NCI-H1436 (cell line): ENCODE measurements around the gene APRT.
"Not testable (repeated sequence)": the region's sequence is repeated elsewhere in the genome, so short reads cannot be mapped to it uniquely, and the experiment has no call there.

ENCODE experiments used
- DNase-seq: peaks from one replicate; lab custom pipeline; 2025; lab: John Stamatoyannopoulos, UW

The APRT gene

DNA sequence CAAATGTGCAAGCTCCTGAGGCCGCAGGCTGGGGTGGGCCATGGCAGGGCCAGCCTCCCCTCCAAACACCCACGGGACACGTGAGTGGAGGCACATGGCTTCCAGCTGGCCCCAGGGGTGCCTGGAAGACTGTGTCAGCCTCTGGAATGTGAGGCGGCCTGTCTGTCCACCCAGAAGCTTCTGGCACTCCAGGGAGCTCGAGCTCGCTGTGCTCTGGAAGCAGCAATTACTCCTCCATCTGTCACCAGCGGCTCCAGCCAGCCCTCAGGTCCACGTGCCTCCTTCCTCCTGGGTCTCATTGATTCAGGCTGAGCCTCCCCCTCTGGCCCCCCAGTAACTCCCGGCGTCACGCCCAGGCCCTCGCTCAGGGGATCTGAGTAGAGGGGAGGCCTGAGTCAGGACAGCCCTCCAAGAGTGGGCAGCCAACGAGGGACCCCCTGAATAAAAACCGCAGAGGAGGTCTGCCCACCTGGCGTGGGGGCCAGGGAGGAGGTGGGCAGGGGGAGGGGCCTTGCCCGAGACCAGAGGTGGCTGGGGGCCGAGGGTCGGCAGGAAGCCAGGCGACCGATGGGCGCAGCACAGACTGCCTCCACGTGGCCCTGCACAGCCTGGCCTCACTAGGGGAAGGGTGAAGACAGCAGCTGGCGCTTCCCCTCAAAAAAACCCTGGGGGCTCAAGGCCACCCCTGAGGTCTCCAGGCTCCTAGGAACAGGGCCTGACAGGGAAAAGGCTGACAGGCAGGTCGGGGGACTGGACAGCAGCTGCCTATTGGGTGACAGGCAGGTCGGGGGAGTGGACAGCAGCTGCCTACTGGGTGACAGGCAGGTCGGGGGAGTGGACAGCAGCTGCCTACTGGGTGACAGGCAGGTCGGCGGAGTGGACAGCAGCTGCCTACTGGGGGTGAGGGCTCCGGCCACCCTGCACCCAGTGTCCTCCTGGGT, 38.6 kb downstream of the APRT start:
- no peak for DNase-seq

DNA sequence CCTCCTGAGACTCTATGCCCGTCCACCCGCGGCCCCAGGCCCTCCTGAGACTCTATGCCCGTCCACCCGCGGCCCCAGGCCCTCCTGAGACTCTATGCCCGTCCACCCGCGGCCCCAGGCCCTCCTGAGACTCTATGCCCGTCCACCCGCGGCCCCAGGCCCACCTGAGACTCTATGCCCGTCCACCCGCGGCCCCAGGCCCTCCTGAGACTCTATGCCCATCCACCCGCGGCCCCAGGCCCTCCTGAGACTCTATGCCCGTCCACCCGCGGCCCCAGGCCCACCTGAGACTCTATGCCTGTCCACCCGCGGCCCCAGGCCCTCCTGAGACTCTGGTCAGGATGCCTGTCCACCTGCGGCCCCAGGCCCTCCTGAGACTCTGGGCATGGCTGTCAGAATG, 39.9 kb downstream of the APRT start:
- not testable (repeated sequence) for DNase-seq

DNA sequence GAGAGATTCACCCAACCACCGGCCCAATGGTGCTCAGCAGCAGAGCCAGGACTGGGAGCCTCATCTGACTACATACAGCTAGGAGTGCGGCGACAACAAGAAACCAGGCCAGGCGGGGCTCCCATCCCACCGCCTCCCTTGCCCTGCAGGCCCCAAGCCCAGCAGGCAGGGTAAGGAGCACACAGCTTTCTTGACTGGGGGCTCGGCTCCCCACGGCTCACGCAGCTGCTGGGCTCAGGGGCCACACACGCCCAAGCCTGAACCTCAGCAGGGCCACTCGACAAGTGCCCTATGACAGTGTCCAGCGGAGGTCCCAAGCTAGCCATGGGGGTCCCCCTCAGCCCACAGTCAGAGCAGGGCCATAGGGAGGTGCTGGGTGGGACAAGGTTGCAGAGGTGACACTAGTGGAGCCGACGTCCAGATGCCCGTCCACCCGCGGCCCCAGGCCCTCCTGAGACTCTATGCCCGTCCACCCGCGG, 40.4 kb downstream of the APRT start:
- DNase-seq: no peak

DNA sequence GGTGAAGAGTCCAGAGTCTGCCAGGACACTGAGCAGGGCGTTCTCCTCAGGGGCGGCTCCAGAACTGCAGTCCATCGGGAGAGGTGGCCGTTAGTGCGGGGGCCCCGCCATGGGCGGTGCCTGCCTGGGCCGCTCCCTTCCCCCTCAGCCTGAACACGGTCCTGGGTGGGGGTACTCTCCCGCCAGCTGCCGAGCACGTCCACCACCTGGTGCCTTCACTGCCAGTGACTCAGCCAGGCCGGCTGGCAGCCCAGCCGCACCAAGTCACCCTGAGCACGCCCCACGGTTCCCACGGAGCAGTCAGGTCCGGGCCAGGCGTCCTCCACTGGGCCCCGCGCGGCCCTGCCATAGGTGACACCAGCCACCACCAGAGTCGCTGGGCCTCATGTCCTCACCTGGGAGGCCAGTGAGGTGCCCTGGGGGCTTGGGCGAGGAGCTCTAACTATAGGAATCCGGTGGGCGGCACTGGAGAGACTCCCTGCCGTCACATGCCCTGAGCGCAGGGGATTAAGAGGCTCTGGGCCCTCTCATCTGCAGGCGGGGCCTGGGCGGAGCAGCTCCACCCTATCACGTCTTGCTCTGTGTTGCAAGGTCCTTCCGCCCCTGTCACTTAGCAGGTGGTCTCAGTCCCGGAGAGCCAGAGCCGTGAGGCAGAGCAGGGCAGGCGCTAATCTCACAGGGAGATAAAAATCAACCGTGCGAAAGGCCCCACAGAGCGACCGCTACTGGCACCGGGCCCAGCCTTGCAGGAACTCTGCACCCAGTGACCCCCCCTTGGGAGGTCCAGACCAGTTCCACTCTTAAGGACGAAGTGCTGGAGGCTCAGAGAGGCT, 41.1 kb downstream of the APRT start:
- no peak for DNase-seq

DNA sequence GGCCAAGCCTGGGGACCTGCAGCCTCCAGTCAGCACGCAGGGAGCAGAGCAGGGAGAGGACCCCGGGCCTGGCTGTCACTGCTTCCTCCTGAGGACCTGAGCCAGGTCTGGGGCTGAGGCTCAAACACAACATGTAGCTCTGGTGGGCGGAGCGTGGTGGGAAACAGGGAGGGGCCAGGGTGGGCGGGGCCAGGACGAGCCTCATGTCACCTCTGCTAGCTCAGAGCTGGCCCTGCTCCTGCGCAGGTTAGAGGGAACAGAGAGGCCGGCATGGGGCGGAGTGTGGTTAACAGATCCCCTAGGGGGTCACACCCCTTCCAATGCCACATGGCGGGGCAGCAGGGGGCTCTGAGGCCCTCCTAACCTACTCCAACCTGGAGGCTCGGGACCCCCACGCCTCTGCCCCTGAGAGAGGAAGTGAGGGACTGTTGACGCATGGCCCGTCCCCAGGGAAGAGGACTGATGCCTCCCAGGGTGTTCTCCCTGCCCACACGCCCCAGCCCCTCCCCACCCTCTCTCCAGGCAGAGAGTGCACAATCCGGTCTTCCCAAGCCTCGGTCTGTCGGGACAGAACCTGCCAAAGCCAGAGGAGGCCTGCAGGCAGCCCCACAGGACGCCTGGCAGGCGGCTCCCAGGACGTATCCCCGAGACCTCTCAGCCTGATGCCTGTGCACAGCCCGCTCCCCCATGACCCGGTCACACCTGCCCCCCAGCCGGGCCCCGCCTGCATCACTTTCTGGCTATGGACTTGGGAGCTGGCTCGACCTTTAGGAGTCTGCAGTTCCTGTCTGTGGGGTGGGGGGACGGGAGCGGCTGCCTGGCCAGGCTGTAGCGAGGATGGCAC, 41.9 kb downstream of the APRT start:
- peak; percentile 51 for DNase-seq

DNA sequence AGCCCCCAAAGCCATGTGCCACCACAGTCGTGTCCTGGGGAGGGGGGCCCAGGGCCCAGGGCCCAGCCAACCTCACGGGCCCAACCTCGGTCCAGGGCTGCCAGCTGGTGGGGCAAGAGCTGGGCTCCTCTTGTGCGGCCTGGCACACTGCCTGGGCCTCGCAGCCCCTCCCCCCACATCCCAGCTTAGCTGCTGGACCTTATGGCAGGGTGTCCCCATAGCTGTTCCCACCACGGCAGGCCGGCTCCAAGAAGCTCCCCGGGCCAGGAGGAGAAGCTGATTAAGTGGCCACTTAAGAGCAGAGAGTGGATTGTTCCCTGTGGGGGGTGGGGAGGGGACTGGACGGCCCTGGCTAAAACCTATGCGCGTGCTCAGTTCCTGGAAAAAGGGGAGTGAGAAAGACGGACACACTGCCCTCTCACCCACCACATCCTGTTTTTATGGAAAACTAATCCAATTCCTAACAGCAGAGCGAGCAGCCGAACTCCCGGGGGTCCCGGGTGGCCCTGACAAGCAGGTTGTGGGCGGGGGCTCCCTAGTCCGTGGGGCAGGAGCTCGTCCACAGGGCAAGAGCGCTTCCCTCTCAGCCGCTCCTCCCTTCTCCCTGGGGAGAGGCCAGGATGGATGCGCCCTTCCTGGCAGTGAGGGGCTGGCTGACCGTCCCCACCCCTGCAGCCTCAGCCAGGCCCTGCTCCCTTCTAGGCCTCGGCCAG, 43.5 kb downstream of the APRT start:
- DNase-seq: no peak

DNA sequence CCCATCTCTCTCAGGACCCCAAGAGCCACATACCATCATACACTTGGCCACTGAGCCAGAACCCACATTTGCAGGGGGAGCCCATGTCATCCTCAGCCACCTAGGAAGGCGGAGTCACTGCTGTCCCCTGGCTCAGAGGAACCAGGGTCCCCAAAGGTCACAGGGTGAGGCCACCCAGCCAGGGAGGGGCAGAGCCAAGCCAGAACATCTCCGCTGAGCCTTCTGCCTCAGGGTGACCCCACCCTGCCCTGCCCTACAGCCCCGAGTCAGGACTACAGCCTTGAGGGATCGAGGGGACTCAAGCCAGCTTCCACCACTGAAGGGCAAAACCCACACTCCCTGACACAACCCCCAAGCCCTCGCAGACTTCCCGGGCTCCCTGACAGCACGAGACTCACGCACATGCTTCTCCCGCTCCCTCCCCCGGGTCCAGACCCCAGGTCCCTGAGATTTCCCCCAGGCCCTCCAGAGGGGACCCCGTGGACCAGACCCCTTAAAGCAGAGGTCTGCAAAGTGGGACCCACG, 44.1 kb downstream of the APRT start:
- DNase-seq: no peak

DNA sequence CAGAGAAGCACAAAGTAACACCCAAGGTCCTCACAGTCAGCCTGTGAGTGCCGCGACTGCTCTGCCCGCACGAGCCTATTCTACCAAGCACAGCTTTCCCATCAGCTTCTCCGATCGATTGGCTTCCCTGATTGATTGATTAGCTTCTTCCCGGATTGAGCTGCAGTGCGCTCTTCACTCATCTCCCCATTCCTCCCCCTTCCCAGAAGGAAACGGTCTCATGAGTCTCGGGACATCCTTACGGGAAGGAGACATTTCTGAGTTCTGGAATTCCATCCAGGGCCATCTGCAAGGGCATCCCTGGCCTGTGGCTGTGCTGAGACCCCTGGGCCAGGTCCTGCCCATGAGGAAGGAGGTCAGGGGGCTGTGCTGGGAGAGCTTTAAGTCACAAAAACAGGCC, 44.8 kb downstream of the APRT start:
- DNase-seq: no peak

DNA sequence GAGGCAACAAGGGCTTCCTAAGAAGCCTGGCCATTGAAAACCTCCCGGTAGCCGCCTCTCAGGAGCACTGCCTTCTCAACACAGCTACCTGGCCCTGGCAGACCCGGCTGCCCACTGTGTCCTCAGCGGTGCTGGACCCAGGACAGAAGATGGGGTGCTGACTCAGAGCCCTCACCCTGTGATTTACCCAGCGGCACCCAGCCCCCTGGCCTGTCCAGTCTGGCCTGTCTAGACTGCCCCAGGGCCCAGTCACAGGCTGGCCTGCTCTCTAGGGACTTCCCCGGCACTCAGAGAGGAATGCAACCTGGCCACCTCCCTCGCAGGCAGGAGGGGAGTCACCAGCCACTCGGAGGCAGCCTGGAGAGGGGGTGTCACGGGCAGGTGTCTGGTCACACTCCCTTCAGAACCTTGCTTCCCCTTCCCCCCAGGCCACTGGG, 46.8 kb downstream of the APRT start:
- no peak for DNase-seq

DNA sequence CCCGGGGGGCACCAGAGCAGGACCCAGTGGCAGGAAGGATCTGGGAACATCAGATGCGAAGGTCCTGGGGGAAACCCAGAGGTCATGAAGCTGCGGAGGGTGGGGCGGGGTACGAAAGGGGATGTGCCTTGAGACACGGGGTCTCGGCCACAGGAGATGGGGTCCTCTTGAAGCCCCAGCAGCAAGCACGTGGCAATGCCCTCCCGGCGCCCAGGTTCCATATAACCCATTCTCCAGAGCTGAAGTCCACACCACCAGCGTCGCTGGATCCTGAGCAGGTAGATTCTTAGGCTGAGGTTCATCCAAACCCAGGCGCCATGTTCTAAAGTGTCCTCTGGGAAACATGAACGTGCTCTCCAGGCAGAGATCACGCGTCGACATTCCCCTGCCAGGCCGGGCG, 47.6 kb downstream of the APRT start:
- no peak for DNase-seq

DNA sequence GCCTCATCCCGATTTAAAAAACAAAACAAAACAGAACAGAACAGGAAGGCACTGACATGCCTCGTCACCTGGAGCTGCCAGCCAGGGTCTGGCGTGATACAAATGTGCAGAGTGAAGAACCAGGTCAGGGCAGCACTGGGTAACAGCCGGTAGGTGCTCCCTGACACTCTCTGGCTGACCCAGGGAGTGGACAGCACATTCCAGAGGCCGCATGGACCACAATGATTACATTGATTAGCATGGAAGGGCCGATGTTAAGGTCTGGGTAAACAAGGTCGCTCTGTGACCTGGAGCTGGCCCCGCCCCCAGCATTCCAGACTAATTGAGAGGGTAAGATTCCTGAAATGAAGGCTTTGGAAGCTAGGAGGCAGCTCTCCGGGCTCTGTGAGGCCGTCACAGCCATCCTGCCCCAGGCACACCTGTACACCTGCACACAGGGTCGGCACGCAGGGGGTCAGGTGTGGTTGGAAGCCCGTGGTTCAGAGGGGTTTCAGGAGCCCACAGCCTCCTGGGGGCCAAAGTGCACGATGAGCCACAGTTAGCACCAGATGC, 48.1 kb downstream of the APRT start:
- DNase-seq: no peak

DNA sequence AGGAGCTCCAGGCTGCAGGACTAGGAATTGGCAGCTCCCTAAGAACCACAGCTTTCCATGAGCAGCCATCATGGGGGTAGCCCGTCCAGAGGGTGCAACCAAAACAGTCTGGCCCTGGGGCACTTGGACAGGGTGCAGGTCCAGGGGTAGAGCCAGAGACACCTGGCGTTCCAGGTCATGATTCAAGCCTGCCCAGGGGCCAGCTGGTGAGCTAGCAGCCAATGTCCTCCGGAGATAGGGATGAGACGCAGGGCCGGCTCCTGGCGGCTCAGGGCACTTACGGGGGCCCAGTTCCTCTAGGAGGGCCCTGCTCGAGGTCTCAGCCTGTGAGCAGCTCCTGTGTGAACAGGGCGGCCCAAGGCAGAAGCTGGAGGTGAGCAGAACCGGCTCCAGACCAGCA, 48.8 kb downstream of the APRT start:
- DNase-seq: no peak

DNA sequence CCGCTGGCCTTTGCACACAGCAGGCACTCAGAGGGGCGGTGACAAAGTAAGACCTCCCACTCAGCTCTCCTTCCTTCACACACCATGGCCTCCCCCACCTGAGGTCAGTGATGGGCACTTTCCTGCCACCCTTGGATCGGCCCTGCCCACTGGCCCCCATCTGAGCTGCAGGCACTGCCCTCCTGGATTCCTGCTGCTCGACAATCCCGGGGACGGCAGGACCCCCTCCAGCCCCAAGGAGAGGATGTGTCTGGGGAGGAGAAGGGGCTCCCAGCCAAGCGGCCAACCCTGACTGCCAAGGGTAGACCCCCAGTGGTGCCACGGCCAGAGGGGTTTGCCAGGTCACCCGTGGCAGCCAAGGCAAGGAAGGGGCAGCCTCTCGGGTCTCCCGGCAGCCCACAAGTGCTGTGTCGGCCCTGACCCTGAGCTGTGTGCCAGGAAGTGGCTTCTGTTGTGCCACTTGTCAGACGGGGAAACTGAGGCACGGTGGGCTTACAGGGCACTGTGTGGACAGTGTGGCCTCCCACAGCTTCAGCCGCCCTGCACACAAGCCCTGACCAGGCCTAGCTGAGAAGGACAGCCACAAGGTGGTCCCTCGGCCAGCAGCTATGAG, 49.4 kb downstream of the APRT start:
- no peak for DNase-seq

DNA sequence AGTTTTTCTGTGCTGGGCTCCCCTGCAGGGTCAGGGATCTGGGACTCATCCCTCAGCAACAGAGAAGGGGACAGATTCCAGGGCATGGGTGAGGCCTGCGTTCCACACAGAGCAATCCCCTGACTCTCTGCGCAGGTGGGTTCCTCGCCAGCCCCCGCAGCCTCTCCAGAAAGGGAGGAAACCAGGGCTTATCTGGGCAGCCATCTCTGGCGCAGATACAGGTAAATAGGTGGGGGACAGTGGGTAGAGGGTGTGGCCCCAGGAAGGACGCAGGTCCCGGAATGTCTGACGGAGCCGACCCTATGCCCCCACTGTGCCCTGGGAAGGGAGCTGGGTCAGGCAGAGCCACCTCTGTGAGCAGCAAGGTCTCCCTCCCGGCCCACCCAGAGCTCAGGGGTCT, 49.9 kb downstream of the APRT start:
- no peak for DNase-seq

DNA sequence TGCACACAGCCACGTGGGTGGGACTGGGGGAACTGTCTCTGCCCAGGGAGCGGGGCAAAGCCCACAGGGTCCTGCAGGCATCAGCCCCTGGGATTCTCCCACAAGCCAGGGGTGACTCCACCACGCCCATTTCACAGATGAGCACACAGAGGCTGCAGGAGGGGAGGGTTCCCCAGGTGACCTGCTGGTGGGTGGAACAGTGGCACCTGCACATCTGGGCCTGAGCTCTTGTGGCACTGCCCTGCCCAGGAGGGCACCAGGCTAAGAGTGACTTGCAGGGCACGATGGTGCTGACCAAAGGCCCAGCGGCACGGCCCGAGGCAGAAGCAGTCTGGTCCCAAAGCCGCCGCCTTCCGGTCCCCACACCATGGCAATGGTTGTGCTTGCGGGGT, 50.6 kb downstream of the APRT start:
- DNase-seq: no peak

DNA sequence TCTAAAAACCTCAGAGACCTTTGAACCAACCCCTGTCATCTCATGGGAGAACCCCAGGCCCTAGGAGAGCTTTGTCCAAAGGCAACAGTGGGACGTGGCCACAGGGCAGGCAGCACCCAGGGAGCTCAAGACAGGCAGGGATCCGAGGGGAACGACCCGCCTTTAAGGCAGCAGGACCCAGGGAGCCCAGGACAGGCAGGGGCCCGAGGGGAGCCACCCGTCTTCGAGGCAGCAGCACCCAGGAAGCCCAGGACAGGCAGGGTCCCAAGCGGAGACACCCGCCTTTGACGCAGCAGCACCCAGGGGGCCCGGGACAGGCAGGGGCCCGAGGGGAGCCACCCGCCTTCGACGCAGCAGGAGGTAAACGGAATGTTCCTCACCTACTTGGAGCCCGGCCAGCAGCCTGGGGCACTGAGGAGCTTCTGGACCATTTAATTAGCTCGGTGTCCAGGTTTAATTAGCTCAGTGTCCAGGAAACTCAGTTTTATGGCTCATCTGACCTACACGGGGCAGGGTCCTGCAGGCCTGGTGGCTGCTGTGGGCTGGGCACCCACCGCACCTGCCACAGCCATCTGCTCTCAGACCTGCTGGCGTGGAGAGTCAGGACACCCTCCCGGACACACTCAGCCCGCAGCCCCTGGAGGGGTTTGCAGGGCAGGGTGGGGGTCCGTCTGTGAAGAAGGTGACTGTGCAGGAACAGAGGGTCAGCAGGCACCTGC, 51.1 kb downstream of the APRT start:
- DNase-seq: no peak

DNA sequence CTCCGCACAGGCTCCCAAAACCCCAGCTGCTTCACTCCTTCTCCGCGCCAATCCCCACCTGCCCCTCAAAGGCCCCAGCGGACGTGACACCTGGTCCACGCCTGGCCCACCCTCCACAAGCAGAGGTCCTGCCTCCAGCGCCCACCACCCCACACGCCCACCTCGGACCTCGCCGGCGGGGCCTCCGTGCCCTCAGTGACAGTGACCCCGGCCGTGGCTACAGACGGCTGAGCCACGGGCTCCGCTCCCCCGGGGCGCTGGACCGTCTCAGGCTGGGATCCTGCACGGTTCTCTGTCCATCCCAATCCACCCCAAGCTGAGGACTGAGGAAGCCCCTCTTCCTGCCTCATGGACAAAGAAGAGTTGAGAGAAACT, 51.8 kb downstream of the APRT start:
- DNase-seq: no peak
